Stimulated activated CD8-positive, alpha-beta memory T cell treated with anti-CD3 and anti-CD28 coated beads, Interleukin-7, amount 100 ng/mL, for 4 hours (primary cell): ENCODE data around the gene SLC11A2.

Source experiments
- DNase-seq, 2 donors: peaks; one replicate each; pipeline ENCODE4 v3.0.0-alpha.2; 2020; ENCODE audit warnings: low read depth in 2 of 2

Gene SLC11A2

GRCh38 chr12:51025836-51026638 is at the start of gene SLC11A2:
SLC11A2 (minus strand) TSS chr12:51026384; CDS start chr12:51010728, 15,656 bp downstream.
- DNase-seq = peak; percentile 85 to 91

- no peak for DNase-seq
These were observed 49.2 kb upstream of the SLC11A2 start for GRCh38 chr12:51075390-51075789.

GRCh38 chr12:51071663-51072062 is 45.5 kb upstream of the SLC11A2 start:
- no peak for DNase-seq

- DNase-seq = no peak
These were observed 43.8 kb upstream of the SLC11A2 start for GRCh38 chr12:51070004-51070403.

GRCh38 chr12:51067771-51068170 is 41.6 kb upstream of the SLC11A2 start:
- no peak for DNase-seq

GRCh38 chr12:51067229-51067628 is 41.0 kb upstream of the SLC11A2 start:
- no peak for DNase-seq

- no peak for DNase-seq
These were observed 39.3 kb upstream of the SLC11A2 start for GRCh38 chr12:51065530-51065929.

- no peak for DNase-seq
These were observed 36.6 kb upstream of the SLC11A2 start for GRCh38 chr12:51062631-51063397.

GRCh38 chr12:51059086-51059485 is 32.9 kb upstream of the SLC11A2 start:
- DNase-seq = no peak

- DNase-seq = no peak
These were observed 30.1 kb upstream of the SLC11A2 start for GRCh38 chr12:51056242-51056641.

GRCh38 chr12:51055060-51055459 is 28.9 kb upstream of the SLC11A2 start:
- no peak for DNase-seq

- no peak for DNase-seq
These were observed 25.6 kb upstream of the SLC11A2 start for GRCh38 chr12:51051787-51052186.

- no peak for DNase-seq
These were observed 23.3 kb upstream of the SLC11A2 start for GRCh38 chr12:51049525-51049924.

- DNase-seq = no peak
These were observed 22.6 kb upstream of the SLC11A2 start for GRCh38 chr12:51048661-51049251.

GRCh38 chr12:51047655-51048540 is 21.7 kb upstream of the SLC11A2 start, which contains the start of gene LETMD1:
LETMD1 (plus strand) TSS chr12:51048327; CDS start chr12:51048357, 30 bp downstream.
- peak; percentile 82 to 89 for DNase-seq

- DNase-seq = no peak
These were observed 10.1 kb upstream of the SLC11A2 start for GRCh38 chr12:51036279-51036678.

GRCh38 chr12:51033457-51034089 is 7.4 kb upstream of the SLC11A2 start:
- no peak for DNase-seq

GRCh38 chr12:51033048-51033447 is 6.9 kb upstream of the SLC11A2 start:
- DNase-seq = no peak

- DNase-seq = no peak
These were observed 2.6 kb upstream of the SLC11A2 start for GRCh38 chr12:51028813-51029150.

- DNase-seq = no peak
These were observed 2.1 kb upstream of the SLC11A2 start for GRCh38 chr12:51028126-51028812.
